HepG2 (cell line): ENCODE results near the gene NSD1. TPM values are rescaled to one million over a fixed set of nuclear protein-coding genes. Genes with fewer than 3 reads are reported as not detected.

Source experiments
- ATF7-NPFF ChIP-seq: sonication (generic); formaldehyde crosslinking; IDR thresholded peaks from 2 replicates; pipeline ENCODE4 v1.8.1; 2023; ENCODE audit warnings: mild to moderate bottlenecking, low read depth, missing genetic modification reagents, moderate library complexity
- ELF3 ChIP-seq: IDR thresholded peaks from 2 replicates; pipeline ENCODE4 v1.6.1; 2016; ENCODE audit warnings: missing genetic modification reagents, missing compliant biosample characterization
- FIP1L1 ChIP-seq: fragments of 200-400 bp; formaldehyde crosslinking; IDR thresholded peaks from 2 replicates; pipeline ENCODE4 v1.6.1; 2018; ENCODE audit warnings: low read depth, mild to moderate bottlenecking, low read length, moderate library complexity, borderline replicate concordance; ENCODE audit not compliant: insufficient read depth
- GMEB2 ChIP-seq: IDR thresholded peaks from 2 replicates; pipeline ENCODE4 v1.6.1; 2016; ENCODE audit warnings: missing biosample characterization, missing genetic modification reagents, low read depth
- HMG20B ChIP-seq: conservative IDR thresholded peaks from 2 replicates; pipeline ENCODE4 v1.6.1; 2016; ENCODE audit warnings: missing genetic modification reagents, missing compliant biosample characterization
- HNF4A ChIP-seq: sonication (generic); formaldehyde crosslinking; IDR thresholded peaks from 2 replicates; pipeline ENCODE4 v1.4.0; 2020; ENCODE audit warnings: missing genetic modification reagents
- MATR3 ChIP-seq: sonication (generic); formaldehyde crosslinking; IDR thresholded peaks from 2 replicates; pipeline ENCODE4 v1.4.0; 2020; ENCODE audit warnings: missing genetic modification reagents
- MED1 ChIP-seq: sonication (generic); formaldehyde crosslinking; IDR thresholded peaks from 2 replicates; pipeline ENCODE4 v1.4.0; 2020; ENCODE audit warnings: missing genetic modification reagents
- MEF2D ChIP-seq: sonication (generic); formaldehyde crosslinking; IDR thresholded peaks from 2 replicates; pipeline ENCODE4 v1.5.1; 2020; ENCODE audit warnings: mild to moderate bottlenecking, missing genetic modification reagents
- POLR2G ChIP-seq: fragments of 200-400 bp; formaldehyde crosslinking; IDR thresholded peaks from 2 replicates; pipeline ENCODE4 v1.6.1; 2018; ENCODE audit warnings: mild to moderate bottlenecking, low read depth, low read length, moderate library complexity
- RAD51 ChIP-seq: fragments of 450-650 bp; IDR thresholded peaks from 2 replicates; pipeline ENCODE4 v1.6.1; 2016; ENCODE audit warnings: borderline replicate concordance
- RNF2 ChIP-seq: fragments of 450-650 bp; conservative IDR thresholded peaks from 2 replicates; pipeline ENCODE4 v1.6.1; 2016; ENCODE audit warnings: low read depth
- SP140L ChIP-seq: sonication (generic); formaldehyde crosslinking; IDR thresholded peaks from 2 replicates; pipeline ENCODE4 v1.4.0; 2020; ENCODE audit warnings: missing genetic modification reagents, borderline replicate concordance
- SP5 ChIP-seq: IDR thresholded peaks from 2 replicates; pipeline ENCODE4 v1.6.1; 2016; ENCODE audit warnings: low read depth, borderline replicate concordance
- TAF15 ChIP-seq: fragments of 200-400 bp; formaldehyde crosslinking; IDR thresholded peaks from one replicate; pipeline ENCODE4 v1.6.1; 2018; ENCODE audit warnings: mild to moderate bottlenecking, low read depth, low read length; ENCODE audit not compliant: poor library complexity, severe bottlenecking
- ZNF441 ChIP-seq: sonication (generic); formaldehyde crosslinking; IDR thresholded peaks from 2 replicates; pipeline ENCODE4 v1.7.0; 2021; ENCODE audit warnings: missing genetic modification reagents, borderline replicate concordance
- ZNF546 ChIP-seq: sonication (generic); formaldehyde crosslinking; conservative IDR thresholded peaks from 2 replicates; pipeline ENCODE4 v1.8.1; 2023; ENCODE audit warnings: mild to moderate bottlenecking, missing genetic modification reagents
- ZNF775 ChIP-seq: sonication (generic); formaldehyde crosslinking; IDR thresholded peaks from 2 replicates; pipeline ENCODE4 v1.4.0; 2020; ENCODE audit warnings: missing genetic modification reagents, mild to moderate bottlenecking, moderate library complexity, borderline replicate concordance
- ZNF790 ChIP-seq: sonication (generic); formaldehyde crosslinking; IDR thresholded peaks from 2 replicates; pipeline ENCODE4 v1.8.0; 2022; ENCODE audit warnings: missing genetic modification reagents, mild to moderate bottlenecking, borderline replicate concordance
- polyA plus RNA-seq, 8 experiments: library from polyadenylated mRNA; depleted of rRNA in 3 of 8; stranded (reverse) in 7 of 8; unstranded in 1 of 8; fragments of >200 nt; fragmentation: Illumina TruSeq in 4 of 8; extraction: Trizol in 4 of 8; gene quantifications; 2 replicates each; pipeline versions ENCODE4 v1.2.1 to v1.2.3, GENCODE V29; 2011 to 2016; ENCODE audit warnings: low read depth in 4 of 8, missing spikeins in 1 of 8, mixed read lengths in 1 of 8; ENCODE audit not compliant: insufficient read depth in 1 of 8
- total RNA-seq, 5 experiments: library from RNA; depleted of rRNA; stranded (reverse); fragments of >200 nt; fragmentation: Illumina TruSeq; extraction: Trizol; gene quantifications; 2 replicates each; pipeline ENCODE4 v1.2.3, GENCODE V29; 2016; ENCODE audit warnings: low read depth in 1 of 5
- TF ChIP-seq, protein P1 (sequence below): sonication (generic); formaldehyde crosslinking; IDR thresholded peaks from 2 replicates; pipeline ENCODE4 v1.5.0; 2020; ENCODE audit warnings: missing genetic modification reagents
- TF ChIP-seq, protein P2 (sequence below): sonication (generic); formaldehyde crosslinking; IDR thresholded peaks from 2 replicates; pipeline ENCODE4 v1.8.1; 2022; ENCODE audit warnings: low read depth, mild to moderate bottlenecking, missing genetic modification reagents
- TF ChIP-seq, protein P3 (sequence below): IDR thresholded peaks from 2 replicates; pipeline ENCODE4 v1.6.1; 2016; ENCODE audit warnings: low read depth, borderline replicate concordance

NSD1 gene
- total and polyA plus RNA-seq, 2 of the 13 experiments (the other 11 are each of a cell fraction or from before 2014, with no cell fraction given): 0.01 to 0.09 TPM

DNA sequence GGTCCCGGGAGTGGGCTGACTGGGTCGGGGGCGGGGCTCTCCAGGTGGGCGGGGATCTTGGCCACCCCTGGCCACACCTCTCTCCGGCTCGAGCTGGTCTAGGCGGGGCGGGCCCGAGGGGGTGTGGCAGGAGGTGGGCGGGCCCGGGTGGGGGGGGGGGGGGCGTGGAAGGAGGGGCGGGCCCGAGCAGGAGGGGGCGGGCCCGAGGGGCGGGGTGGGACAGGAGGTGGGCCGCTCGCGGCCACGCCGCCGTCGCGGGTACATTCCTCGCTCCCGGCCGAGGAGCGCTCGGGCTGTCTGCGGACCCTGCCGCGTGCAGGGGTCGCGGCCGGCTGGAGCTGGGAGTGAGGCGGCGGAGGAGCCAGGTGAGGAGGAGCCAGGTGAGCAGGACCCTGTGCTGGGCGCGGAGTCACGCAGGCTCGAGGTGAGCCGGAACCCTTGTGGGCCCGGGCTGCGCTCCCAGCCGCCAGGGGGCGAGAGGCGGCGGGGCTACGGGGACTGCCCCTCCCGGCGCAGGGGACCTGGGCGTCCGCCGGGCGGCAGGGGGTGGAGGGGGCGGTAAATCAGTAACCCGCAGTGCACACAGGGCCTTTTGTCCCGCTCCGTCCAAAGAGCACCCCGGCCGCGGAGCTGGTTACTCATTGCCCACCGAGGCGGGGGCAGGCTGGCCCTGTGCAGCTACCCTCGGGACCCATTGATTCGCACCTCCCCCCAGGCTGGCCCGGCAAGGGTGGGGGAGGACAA is 46.7 kb upstream of the NSD1 start, which contains the start of gene FGFR4 (continued):
- TF ChIP-seq POLR2G (peak; percentile 90), ZNF546 (CRISPR knock-in tag) (peak; percentile 90), FIP1L1 (no peak), HMG20B (CRISPR knock-in tag) (0 out of 2 replicates have a peak, but pooled peaks have one; percentile 12), MEF2D (peak; percentile 48; the same call in 1 of the 2 replicates), ZNF441 (CRISPR knock-in tag) (peak; percentile 69; the same call in 1 of the 2 replicates), GMEB2 (CRISPR knock-in tag) (0 out of 2 replicates have a peak, but pooled peaks have one; percentile 11), HNF4A (peak; percentile 90), MED1 (CRISPR knock-in tag) (peak; percentile 91), SP140L (CRISPR knock-in tag) (no peak), RNF2 (0 out of 2 replicates have a peak, but pooled peaks have one; percentile 23), SP5 (CRISPR knock-in tag) (peak; percentile 83), TAF15 (peak; percentile 68), RAD51 (no peak), ELF3 (CRISPR knock-in tag) (peak; percentile 75), ZNF775 (CRISPR knock-in tag) (no peak), ZNF790 (peak; percentile 49; the same call in 1 of the 2 replicates), MATR3 (CRISPR knock-in tag) (no peak), ATF7-NPFF (peak; percentile 82)
- TF ChIP-seq, protein P1, sequence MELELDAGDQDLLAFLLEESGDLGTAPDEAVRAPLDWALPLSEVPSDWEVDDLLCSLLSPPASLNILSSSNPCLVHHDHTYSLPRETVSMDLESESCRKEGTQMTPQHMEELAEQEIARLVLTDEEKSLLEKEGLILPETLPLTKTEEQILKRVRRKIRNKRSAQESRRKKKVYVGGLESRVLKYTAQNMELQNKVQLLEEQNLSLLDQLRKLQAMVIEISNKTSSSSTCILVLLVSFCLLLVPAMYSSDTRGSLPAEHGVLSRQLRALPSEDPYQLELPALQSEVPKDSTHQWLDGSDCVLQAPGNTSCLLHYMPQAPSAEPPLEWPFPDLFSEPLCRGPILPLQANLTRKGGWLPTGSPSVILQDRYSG (CRISPR knock-in tag): peak; percentile 70; the same call in 1 of the 2 replicates
- TF ChIP-seq, protein P2, sequence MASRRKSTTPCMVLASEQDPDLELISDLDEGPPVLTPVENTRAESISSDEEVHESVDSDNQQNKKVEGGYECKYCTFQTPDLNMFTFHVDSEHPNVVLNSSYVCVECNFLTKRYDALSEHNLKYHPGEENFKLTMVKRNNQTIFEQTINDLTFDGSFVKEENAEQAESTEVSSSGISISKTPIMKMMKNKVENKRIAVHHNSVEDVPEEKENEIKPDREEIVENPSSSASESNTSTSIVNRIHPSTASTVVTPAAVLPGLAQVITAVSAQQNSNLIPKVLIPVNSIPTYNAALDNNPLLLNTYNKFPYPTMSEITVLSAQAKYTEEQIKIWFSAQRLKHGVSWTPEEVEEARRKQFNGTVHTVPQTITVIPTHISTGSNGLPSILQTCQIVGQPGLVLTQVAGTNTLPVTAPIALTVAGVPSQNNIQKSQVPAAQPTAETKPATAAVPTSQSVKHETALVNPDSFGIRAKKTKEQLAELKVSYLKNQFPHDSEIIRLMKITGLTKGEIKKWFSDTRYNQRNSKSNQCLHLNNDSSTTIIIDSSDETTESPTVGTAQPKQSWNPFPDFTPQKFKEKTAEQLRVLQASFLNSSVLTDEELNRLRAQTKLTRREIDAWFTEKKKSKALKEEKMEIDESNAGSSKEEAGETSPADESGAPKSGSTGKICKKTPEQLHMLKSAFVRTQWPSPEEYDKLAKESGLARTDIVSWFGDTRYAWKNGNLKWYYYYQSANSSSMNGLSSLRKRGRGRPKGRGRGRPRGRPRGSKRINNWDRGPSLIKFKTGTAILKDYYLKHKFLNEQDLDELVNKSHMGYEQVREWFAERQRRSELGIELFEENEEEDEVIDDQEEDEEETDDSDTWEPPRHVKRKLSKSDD: peak; percentile 74; the same call in 1 of the 2 replicates
- TF ChIP-seq, protein P3, sequence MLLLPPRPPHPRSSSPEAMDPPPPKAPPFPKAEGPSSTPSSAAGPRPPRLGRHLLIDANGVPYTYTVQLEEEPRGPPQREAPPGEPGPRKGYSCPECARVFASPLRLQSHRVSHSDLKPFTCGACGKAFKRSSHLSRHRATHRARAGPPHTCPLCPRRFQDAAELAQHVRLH (CRISPR knock-in tag): peak; percentile 77
